Kidney (tissue), 14 donors: ENCODE data around the gene PRICKLE2. TPM values are rescaled to one million over a fixed set of nuclear protein-coding genes. Genes with fewer than 3 reads are reported as not detected.
"Not testable (repeated sequence)": the region's sequence is repeated elsewhere in the genome, so short reads cannot be mapped to it uniquely, and the experiment has no call there.

Source experiments
- DNase-seq, 5 donors: peaks; one replicate each; pipeline ENCODE4 v3.0.0-alpha.2; 2013 to 2020
- FAIRE-seq: peaks from 2 replicates; lab custom pipeline; 2012; peaks lifted over from hg19 to GRCh38; lab: Jason Lieb, UNC
- H3K27ac ChIP-seq, 2 donors: one replicate each; pipeline ENCODE4 v1.7.0; 2013; ENCODE audit warnings: low read depth in 2 of 2, low read length in 2 of 2, inconsistent platforms in 1 of 2
- H3K27me3 ChIP-seq: one replicate; pipeline ENCODE4 v1.7.1; 2013; ENCODE audit warnings: low read length, inconsistent platforms; ENCODE audit not compliant: control insufficient read depth, insufficient read depth
- H3K36me3 ChIP-seq, 3 donors: one replicate each; pipeline versions ENCODE4 v1.7.0 to v1.7.1; 2013; ENCODE audit warnings: low read length in 3 of 3, control low read depth in 1 of 3, inconsistent platforms in 1 of 3; ENCODE audit not compliant: insufficient read depth in 3 of 3, control insufficient read depth in 2 of 3
- H3K4me1 ChIP-seq, 3 donors: one replicate each; pipeline versions ENCODE4 v1.7.0 to v1.7.1; 2013; ENCODE audit warnings: low read length in 3 of 3, inconsistent platforms in 1 of 3, low read depth in 1 of 3; ENCODE audit not compliant: control insufficient read depth in 2 of 3, insufficient read depth in 2 of 3
- H3K4me3 ChIP-seq, 3 donors: one replicate each; pipeline versions ENCODE4 v1.7.0 to v1.8.1; 2013; ENCODE audit warnings: low read length in 3 of 3, control low read depth in 1 of 3, inconsistent platforms in 1 of 3
- H3K9ac ChIP-seq, 3 donors: one replicate each; pipeline versions ENCODE4 v1.7.0 to v1.7.1; 2013; ENCODE audit warnings: low read length in 3 of 3, control low read depth in 1 of 3, inconsistent platforms in 1 of 3
- H3K9me3 ChIP-seq, 3 donors: one replicate each; pipeline versions ENCODE4 v1.7.0 to v1.7.1; 2013; ENCODE audit warnings: low read length in 3 of 3, control low read depth in 1 of 3, inconsistent platforms in 1 of 3; ENCODE audit not compliant: control insufficient read depth in 2 of 3, insufficient read depth in 1 of 3
- intact Hi-C: fragments of 100-400 bp; cut with DNase I; formaldehyde crosslinking; loops from one replicate; pipeline ENCODE4 v1.11.1; 2022
- polyA plus RNA-seq: library from polyadenylated mRNA; stranded (reverse); fragments of 350-450 nt; fragmentation: Illumina TruSeq; extraction: RNeasy Lipid Tissue Mini Kit (QIAGEN cat#74804); gene quantifications from one replicate; pipeline ENCODE4 v1.2.3, GENCODE V29; 2014; ENCODE audit warnings: low read depth, low replicate concordance; ENCODE audit not compliant: insufficient read depth
- total RNA-seq: library from RNA; stranded (reverse); fragmentation: NEBNext Ultra II Directional; extraction: Animal tissue kit (Norgen Biotek cat#: 25700); gene quantifications from one replicate; pipeline ENCODE4 v1.2.1, GENCODE V29; 2021
- TF ChIP-seq, protein P1 (sequence below): IDR thresholded peaks from 3 replicates; pipeline ENCODE4 v1.5.1; 2012; ENCODE audit warnings: mild to moderate bottlenecking, moderate library complexity, borderline replicate concordance; ENCODE audit not compliant: insufficient read depth; ENCODE audit errors: extremely low read depth
- donor health status: control.
- donor health status: control.
- donor health status: control.
- donor health status: control.
- donor health status: control.
- donor health status: DM: yes; HTN: yes; CAD: no.
- donor health status: Normal renal cell carcinoma (clear cell type).

Gene PRICKLE2
- total and polyA plus RNA-seq, 2 donors from 2014 or later = 3.5 to 22.9 TPM

DNA sequence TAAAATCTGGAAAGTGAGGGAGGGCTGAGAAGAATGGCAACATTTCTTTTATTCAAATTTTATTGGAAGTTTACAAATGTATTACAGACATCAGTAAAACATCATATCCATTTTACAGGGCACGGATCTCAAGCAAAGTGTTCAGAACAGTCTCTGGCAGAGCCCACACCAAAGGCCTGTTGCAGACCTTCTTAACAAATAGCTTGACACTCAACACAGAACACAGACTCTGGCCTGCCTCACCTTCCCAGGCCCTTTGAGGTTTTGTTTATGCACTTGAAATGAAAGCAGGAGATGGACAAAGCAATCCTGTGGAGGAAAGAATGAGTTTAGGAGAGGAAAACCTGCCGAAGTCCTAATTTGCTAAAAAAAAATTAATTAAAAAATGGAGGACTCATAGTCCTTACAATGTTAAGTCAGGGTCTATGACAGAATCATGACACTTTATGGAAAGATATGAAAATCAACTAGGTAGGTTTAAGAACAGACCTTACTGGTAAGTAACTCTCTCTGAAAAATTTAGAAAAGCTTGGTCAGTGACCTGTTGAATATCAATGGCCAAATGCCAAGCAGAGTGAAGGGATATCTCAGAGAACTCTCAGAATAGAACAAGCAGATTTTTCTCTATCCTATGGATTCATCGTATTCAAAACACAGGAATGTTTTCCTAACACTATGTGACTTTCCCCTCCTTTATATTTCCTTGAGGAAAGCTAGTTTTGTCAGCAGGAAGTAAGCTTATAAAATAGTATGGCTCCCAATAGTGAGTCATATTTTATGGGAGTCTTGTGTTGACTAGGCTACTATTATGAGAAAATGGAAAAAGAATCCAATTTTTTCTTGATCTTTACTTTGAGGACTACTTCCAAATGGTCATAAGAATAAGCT lies 131.2 kb downstream of the PRICKLE2 start:
- Histone ChIP-seq H3K27me3 (no peaks in the 10 kb centered on the region), H3K9ac (no peak overlapping the region), H3K4me3 (no peak overlapping the region), H3K9me3 (no peaks in the 10 kb centered on the region), H3K27ac (no peak overlapping the region), H3K36me3 (peaks cover 0 to 6% (median under 1%) of the 10 kb centered on the region in 3 donors), H3K4me1 (no peaks in the 10 kb centered on the region)
- FAIRE-seq (no peak), DNase-seq (no peak)
- intact Hi-C loops = no loop called here
- TF ChIP-seq, protein P1, sequence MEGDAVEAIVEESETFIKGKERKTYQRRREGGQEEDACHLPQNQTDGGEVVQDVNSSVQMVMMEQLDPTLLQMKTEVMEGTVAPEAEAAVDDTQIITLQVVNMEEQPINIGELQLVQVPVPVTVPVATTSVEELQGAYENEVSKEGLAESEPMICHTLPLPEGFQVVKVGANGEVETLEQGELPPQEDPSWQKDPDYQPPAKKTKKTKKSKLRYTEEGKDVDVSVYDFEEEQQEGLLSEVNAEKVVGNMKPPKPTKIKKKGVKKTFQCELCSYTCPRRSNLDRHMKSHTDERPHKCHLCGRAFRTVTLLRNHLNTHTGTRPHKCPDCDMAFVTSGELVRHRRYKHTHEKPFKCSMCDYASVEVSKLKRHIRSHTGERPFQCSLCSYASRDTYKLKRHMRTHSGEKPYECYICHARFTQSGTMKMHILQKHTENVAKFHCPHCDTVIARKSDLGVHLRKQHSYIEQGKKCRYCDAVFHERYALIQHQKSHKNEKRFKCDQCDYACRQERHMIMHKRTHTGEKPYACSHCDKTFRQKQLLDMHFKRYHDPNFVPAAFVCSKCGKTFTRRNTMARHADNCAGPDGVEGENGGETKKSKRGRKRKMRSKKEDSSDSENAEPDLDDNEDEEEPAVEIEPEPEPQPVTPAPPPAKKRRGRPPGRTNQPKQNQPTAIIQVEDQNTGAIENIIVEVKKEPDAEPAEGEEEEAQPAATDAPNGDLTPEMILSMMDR = no peak

DNA sequence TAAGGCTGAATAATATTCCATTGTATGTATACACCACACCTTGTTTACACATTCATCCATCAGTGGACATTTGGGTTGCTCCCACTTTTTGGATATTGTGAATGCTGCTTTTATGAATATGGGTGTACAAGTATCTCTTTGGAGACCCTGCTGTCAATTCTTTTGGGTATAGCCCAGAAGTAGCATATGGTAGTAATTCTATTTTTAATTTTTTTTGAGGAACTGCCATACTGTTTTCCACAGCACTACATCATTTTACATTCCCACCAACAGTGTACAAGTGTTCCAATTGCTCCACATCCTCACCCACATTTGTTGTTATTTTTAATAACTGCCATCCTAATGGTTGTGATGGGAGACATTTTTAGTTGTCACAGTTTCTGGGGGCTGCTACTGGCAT lies 132.1 kb downstream of the PRICKLE2 start:
- intact Hi-C loops = no loop called here
- Histone ChIP-seq H3K4me1 (no peaks in the 10 kb centered on the region), H3K4me3 (no peak overlapping the region), H3K27me3 (no peaks in the 10 kb centered on the region), H3K36me3 (peaks cover 0 to 4% (median 0%) of the 10 kb centered on the region in 3 donors), H3K27ac (no peak overlapping the region), H3K9ac (no peak overlapping the region), H3K9me3 (no peaks in the 10 kb centered on the region)
- DNase-seq (no peak), FAIRE-seq (no peak)
- TF ChIP-seq, protein P1 = no peak

DNA sequence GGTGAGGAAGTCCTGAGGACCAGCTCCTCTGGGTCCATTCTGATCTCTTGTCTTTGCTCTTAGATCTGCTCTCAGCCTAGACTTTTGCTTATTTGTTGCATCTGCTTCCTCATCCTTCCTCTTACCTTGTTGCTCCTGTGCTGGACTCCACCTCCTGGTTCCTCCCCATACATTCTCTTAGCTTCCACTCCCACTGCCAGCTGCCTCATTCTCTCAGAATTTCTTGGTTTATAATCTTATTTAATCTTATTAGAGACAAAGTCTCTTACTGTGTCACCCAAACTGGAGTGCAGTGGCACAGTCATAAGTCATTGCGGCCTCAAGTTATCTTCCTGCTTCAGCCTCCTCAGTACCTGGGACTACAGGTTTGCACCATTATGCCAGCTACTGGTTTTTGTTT lies 133.8 kb downstream of the PRICKLE2 start:
- H3K9me3 ChIP-seq = no peaks in the 10 kb centered on the region
- H3K9ac ChIP-seq = no peak overlapping the region
- H3K4me1 ChIP-seq = no peaks in the 10 kb centered on the region
- DNase-seq (no peak), FAIRE-seq (no peak)
- H3K27ac ChIP-seq = no peak overlapping the region
- H3K4me3 ChIP-seq = no peak overlapping the region
- no peaks in the 10 kb centered on the region for H3K27me3 ChIP-seq
- TF ChIP-seq, protein P1 = no peak
- peaks cover 0 to 3% (median 0%) of the 10 kb centered on the region in 3 donors for H3K36me3 ChIP-seq
- intact Hi-C loops = no loop called here

DNA sequence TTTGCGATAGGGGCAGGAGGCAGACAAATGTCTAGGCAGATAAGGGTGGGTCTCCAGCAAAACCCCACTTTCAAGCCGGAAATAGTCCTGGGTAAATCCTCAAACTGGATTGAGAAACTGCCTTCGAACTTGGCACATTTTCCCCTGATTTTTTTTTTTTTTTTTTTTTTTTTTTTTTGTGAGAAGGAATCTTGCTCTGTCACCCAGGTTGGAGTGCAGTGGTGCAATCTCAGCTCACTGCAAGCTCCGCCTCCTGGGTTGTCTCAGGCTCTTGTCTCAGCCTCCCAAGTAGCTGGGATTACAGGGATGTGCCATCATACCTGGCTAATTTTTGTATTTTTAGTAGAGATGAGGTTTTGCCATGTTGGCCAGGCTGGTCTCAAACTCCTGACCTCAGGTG lies 135.9 kb downstream of the PRICKLE2 start:
- H3K36me3 ChIP-seq, H3K4me1 ChIP-seq, H3K27me3 ChIP-seq, H3K27ac ChIP-seq, H3K9ac ChIP-seq, intact Hi-C loops, H3K9me3 ChIP-seq, DNase-seq, H3K4me3 ChIP-seq, FAIRE-seq: not testable (repeated sequence)
